GM23248 (cell line): ENCODE data around the gene PRR36. TPM values are rescaled to one million over a fixed set of nuclear protein-coding genes. Genes with fewer than 3 reads are reported as not detected.
"Not testable (repeated sequence)": the region's sequence is repeated elsewhere in the genome, so short reads cannot be mapped to it uniquely, and the experiment has no call there.

Source experiments
- DNase-seq: peaks from one replicate; pipeline ENCODE4 v3.0.0-alpha.2; 2015
- H2AFZ ChIP-seq: fragments of 200-600 bp; sonication (generic); 2 replicates; pipeline ENCODE4 v1.6.1; 2016; ENCODE audit warnings: antibody characterized with exemption
- H3F3A ChIP-seq: fragments of 200-600 bp; sonication (generic); 2 replicates; pipeline ENCODE4 v1.6.1; 2016; ENCODE audit warnings: mild to moderate bottlenecking, antibody characterized with exemption, mixed run types; ENCODE audit not compliant: insufficient read depth
- H3K27ac ChIP-seq: fragments of 200-600 bp; sonication (generic); 2 replicates; pipeline ENCODE4 v1.5.1; 2016; ENCODE audit warnings: mild to moderate bottlenecking
- H3K27me3 ChIP-seq: fragments of 200-600 bp; sonication (generic); replicated peaks from 2 replicates; pipeline ENCODE4 v1.6.1; 2016; ENCODE audit warnings: mild to moderate bottlenecking; ENCODE audit not compliant: insufficient read depth
- H3K36me3 ChIP-seq: fragments of 200-600 bp; sonication (generic); 2 replicates; pipeline ENCODE4 v1.6.1; 2016; ENCODE audit warnings: low read depth, mild to moderate bottlenecking
- H3K4me1 ChIP-seq: fragments of 200-600 bp; sonication (generic); 2 replicates; pipeline ENCODE4 v1.6.1; 2016; ENCODE audit warnings: mild to moderate bottlenecking; ENCODE audit not compliant: insufficient read depth
- H3K4me2 ChIP-seq: fragments of 200-600 bp; sonication (generic); one replicate; pipeline ENCODE4 v1.6.1; 2016; ENCODE audit warnings: mild to moderate bottlenecking; ENCODE audit not compliant: unreplicated experiment
- H3K4me3 ChIP-seq: fragments of 200-600 bp; sonication (generic); 2 replicates; pipeline ENCODE4 v1.5.1; 2016; ENCODE audit warnings: mild to moderate bottlenecking
- H3K79me2 ChIP-seq: fragments of 200-600 bp; sonication (generic); 2 replicates; pipeline ENCODE4 v1.6.1; 2016; ENCODE audit warnings: mild to moderate bottlenecking; ENCODE audit not compliant: insufficient read depth
- H3K9ac ChIP-seq: fragments of 200-600 bp; sonication (generic); 2 replicates; pipeline ENCODE4 v1.6.1; 2016; ENCODE audit warnings: mild to moderate bottlenecking
- H3K9me2 ChIP-seq: fragments of 200-600 bp; sonication (generic); 2 replicates; pipeline ENCODE4 v1.6.1; 2016; ENCODE audit warnings: mixed run types, mild to moderate bottlenecking, moderate library complexity; ENCODE audit not compliant: insufficient read depth
- H3K9me3 ChIP-seq: fragments of 200-600 bp; sonication (generic); one replicate; pipeline ENCODE4 v1.6.1; 2017; ENCODE audit warnings: low read depth
- H4K20me1 ChIP-seq: fragments of 200-600 bp; sonication (generic); 2 replicates; pipeline ENCODE4 v1.6.0; 2016; ENCODE audit not compliant: insufficient read depth
- EZH2 ChIP-seq: fragments of 200-600 bp; sonication (generic); IDR thresholded peaks from 2 replicates; pipeline ENCODE4 v1.6.1; 2018; ENCODE audit warnings: antibody characterized with exemption, mild to moderate bottlenecking; ENCODE audit not compliant: insufficient read depth, poor library complexity, severe bottlenecking
- EZH2phosphoT487 ChIP-seq: fragments of 200-600 bp; sonication (generic); IDR thresholded peaks from 2 replicates; pipeline ENCODE4 v1.6.1; 2018; ENCODE audit warnings: antibody characterized with exemption, moderate library complexity, mild to moderate bottlenecking, low read depth; ENCODE audit not compliant: insufficient read depth
- WGBS, 2 experiments: methylation state at CpG; one replicate each; pipeline ENCODE4 v1.1.6; 2015 to 2017; ENCODE audit warnings: low lambda C conversion rate in 2 of 2, low coverage in 1 of 2; ENCODE audit errors: missing lambda C conversion rate in 2 of 2; 5-methylcytosine and 5-hydroxymethylcytosine counted together
- in situ Hi-C: fragments of 300-500 bp; cut with MboI; formaldehyde crosslinking; loops from 2 replicates; pipeline ENCODE4 v1.15.0; 2020
- polyA plus RNA-seq: library from polyadenylated mRNA; unstranded; fragments of >200 nt; fragmentation: Nextera tagmentation; extraction: Ambion mirVana; gene quantifications from 2 replicates; pipeline ENCODE4 v1.2.1, GENCODE V29; 2016
- total RNA-seq: library from RNA; depleted of rRNA; stranded (reverse); fragments of >200 nt; shearing (Covaris generic); gene quantifications from 2 replicates; pipeline ENCODE4 v1.2.3, GENCODE V29; 2014

The PRR36 gene
- total and polyA plus RNA-seq, 2 experiments from 2014 or later: not detected

DNA sequence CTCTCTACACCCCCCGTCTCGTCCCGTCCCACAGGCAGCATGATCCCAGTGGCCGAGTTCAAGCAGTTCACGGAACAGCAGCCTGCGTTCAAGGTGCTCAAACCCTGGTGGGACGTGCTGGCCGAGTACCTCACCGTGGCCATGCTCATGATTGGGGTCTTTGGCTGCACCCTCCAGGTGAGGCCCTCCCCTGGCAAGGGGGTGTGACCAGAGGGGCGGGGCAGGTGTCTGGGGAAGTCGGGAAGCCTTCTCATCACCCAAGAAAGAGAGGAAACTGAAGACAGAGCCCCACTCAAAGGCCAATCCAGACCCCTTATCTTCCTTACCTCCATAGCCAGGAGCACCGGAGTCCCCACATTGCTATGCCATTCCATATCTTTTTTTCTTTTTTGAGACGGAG is 21.4 kb upstream of the PRR36 start:
- DNase-seq: no peak
- Histone ChIP-seq H3K9ac (no peak overlapping the region), H3K79me2 (no peaks in the 10 kb centered on the region), H3K36me3 (no peaks in the 10 kb centered on the region), H3K27me3 (no peaks in the 10 kb centered on the region), H2AFZ (no peak overlapping the region), H3K4me3 (no peak overlapping the region), H3K4me2 (no peak overlapping the region), H3K4me1 (no peaks in the 10 kb centered on the region), H3F3A (no peaks in the 10 kb centered on the region), H4K20me1 (no peaks in the 10 kb centered on the region), H3K27ac (no peak overlapping the region), H3K9me2 (no peaks in the 10 kb centered on the region), H3K9me3 (no peaks in the 10 kb centered on the region)
- 85 to 90% methylated on average over 13 of the region's 13 CpGs for WGBS, 2 experiments
- TF ChIP-seq EZH2phosphoT487 (no peak), EZH2 (no peak)
- in situ Hi-C loops: no loop called here

DNA sequence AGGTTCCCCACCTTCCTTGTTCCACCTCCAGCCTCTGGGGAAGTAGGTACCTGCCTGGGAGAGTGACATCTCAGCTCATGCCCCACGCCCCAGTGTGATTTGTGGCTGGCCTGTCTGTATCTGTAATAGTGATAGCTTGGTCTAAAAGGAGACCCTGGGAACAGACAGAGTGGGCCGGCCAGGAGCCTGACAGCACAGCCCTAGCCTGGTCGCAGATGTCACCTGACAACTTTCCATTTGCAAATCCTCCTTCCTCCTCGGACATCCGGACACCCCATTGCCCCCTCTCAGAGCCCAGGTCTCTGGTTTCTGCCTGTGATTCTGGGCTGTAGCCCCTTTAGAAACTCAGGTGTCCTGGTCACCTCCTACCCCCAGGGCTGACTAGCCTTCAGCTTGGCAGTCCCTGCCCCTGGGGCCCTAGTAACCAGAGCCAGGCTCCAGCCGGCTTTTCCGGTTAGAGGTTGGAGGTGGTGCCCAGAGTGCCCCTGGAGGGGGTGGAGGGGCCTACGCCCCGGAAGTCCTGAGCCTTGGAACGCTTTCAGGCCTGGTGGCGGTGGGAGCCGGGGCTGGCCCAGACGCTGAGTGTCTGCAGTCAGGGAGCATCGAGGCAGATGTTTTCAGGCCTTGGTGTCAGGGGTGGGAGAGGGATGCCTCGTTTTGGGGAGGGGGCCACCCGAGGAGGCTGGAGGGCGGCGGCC is 20.6 kb upstream of the PRR36 start:
- Histone ChIP-seq H3K4me3 (no peak overlapping the region), H3K9me3 (no peaks in the 10 kb centered on the region), H3K27me3 (no peaks in the 10 kb centered on the region), H3K9ac (no peak overlapping the region), H2AFZ (no peak overlapping the region), H3K4me2 (no peak overlapping the region), H3K9me2 (no peaks in the 10 kb centered on the region), H3K36me3 (no peaks in the 10 kb centered on the region), H3K79me2 (no peaks in the 10 kb centered on the region), H3K4me1 (no peaks in the 10 kb centered on the region), H3F3A (no peaks in the 10 kb centered on the region), H4K20me1 (no peaks in the 10 kb centered on the region), H3K27ac (no peak overlapping the region)
- no peak for DNase-seq
- in situ Hi-C loops: no loop called here
- no peak for TF ChIP-seq EZH2
- TF ChIP-seq EZH2phosphoT487: no peak
- WGBS, 2 experiments: 66% methylated on average over 17 to 18 of the region's 18 CpGs

DNA sequence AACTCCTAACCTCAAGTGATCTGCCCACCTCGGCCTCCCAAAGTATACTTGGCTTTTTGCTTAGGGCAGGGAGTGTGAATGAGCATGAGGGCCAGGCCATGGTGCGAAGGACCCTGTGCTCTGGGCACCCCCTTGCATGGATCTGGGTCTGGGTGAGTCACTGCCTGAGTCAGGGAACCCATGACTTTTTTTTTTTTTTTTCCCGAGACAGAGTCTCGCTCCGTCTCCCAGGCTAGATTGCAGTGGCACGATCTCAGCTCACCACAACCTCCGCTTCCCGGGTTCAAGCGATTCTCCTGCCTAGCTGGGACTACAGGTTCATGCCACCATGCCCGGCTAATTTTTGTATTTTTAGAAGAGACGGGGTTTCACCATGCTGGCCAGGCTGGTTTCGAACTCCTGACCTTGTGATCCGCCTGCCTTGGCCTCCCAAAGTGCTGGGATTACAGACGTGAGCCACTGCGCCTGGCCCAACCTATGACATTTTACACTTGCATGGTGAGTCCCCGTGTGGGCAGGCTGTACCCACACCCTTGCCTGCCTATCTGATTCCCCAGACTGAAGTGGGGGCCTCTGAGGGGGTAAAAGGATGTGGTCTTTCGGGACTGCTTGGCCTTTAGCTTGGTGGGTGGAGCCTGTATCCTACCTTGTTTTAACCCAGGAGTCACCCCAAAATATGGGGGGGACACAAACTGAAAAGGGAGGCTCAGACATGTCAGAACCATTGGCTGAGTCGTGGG is 19.3 kb upstream of the PRR36 start:
- H3K27me3 ChIP-seq, H3K36me3 ChIP-seq, H3K27ac ChIP-seq, H3K4me1 ChIP-seq, H3K9me3 ChIP-seq, H3F3A ChIP-seq, H3K9me2 ChIP-seq, H3K4me3 ChIP-seq, H3K79me2 ChIP-seq, H2AFZ ChIP-seq, H3K9ac ChIP-seq, in situ Hi-C loops, H4K20me1 ChIP-seq, H3K4me2 ChIP-seq: not testable (repeated sequence)
- peak; percentile 63 for DNase-seq
- WGBS, 2 experiments: 78 to 80% methylated on average over 18 of the region's 18 CpGs

DNA sequence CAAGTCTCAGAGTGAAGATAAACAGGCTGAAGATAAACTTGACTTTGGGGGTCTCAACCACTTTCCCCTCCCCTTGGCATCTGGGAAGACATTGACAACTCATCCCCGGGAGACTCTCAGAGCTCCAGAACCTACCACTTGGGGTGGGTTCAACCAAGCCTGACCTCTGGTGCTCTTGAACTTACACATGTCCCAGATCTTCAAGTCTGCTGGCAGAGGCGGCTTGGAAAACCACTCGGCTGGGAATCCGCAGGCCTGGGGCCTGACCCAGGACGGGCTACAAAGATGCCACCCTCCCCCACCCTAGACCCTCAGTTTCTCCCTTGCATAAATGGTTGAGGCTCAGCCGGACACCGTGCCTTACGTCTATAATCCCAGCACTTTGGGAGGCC is 14.6 kb upstream of the PRR36 start:
- H3K4me3 ChIP-seq: peak overlapping the region; percentile 88
- no peaks in the 10 kb centered on the region for H3K9me3 ChIP-seq
- no peaks in the 10 kb centered on the region for H3K9me2 ChIP-seq
- in situ Hi-C loops: no loop called here
- H4K20me1 ChIP-seq: no peaks in the 10 kb centered on the region
- H3K36me3 ChIP-seq: no peaks in the 10 kb centered on the region
- WGBS, 2 experiments: 64 to 65% methylated on average over 8 of the region's 8 CpGs
- no peaks in the 10 kb centered on the region for H3F3A ChIP-seq
- H3K4me1 ChIP-seq: no peaks in the 10 kb centered on the region
- no peak overlapping the region for H3K27ac ChIP-seq
- no peaks in the 10 kb centered on the region for H3K79me2 ChIP-seq
- peak overlapping the region; percentile 93 for H3K4me2 ChIP-seq
- DNase-seq: no peak
- no peaks in the 10 kb centered on the region for H3K27me3 ChIP-seq
- TF ChIP-seq EZH2phosphoT487: no peak
- no peak for TF ChIP-seq EZH2
- H3K9ac ChIP-seq: peak overlapping the region; percentile 93
- peak overlapping the region; percentile 88 for H2AFZ ChIP-seq
